GM23338 (cell line): ENCODE data around the gene AURKAIP1. TPM values are rescaled to one million over a fixed set of nuclear protein-coding genes. Genes with fewer than 3 reads are reported as not detected.

Source experiments
- ATAC-seq: fragments of 200-7000 bp; cut with Tn5 transposase; 3 replicates; pipeline ENCODE4 v1.9.1; 2020
- DNase-seq: peaks from one replicate; pipeline ENCODE4 v3.0.0-alpha.2; 2015; ENCODE audit warnings: low spot score
- H2AFZ ChIP-seq: fragments of 200-600 bp; sonication (generic); 2 replicates; pipeline ENCODE4 v1.8.0; 2016; ENCODE audit warnings: antibody characterized with exemption, mild to moderate bottlenecking, moderate library complexity
- H3F3A ChIP-seq: fragments of 200-600 bp; sonication (generic); replicated peaks from 2 replicates; pipeline ENCODE4 v1.8.0; 2017; ENCODE audit warnings: antibody characterized with exemption, mixed run types, low read depth
- H3K27ac ChIP-seq: fragments of 200-600 bp; sonication (generic); 2 replicates; pipeline ENCODE4 v1.6.1; 2016; ENCODE audit warnings: low read depth
- H3K27me3 ChIP-seq: fragments of 200-600 bp; sonication (generic); 2 replicates; pipeline ENCODE4 v1.8.0; 2016; ENCODE audit warnings: mild to moderate bottlenecking, mixed run types, moderate library complexity; ENCODE audit not compliant: insufficient read depth
- H3K36me3 ChIP-seq: fragments of 200-600 bp; sonication (generic); 2 replicates; pipeline ENCODE4 v1.8.0; 2016; ENCODE audit warnings: mild to moderate bottlenecking; ENCODE audit not compliant: insufficient read depth
- H3K4me1 ChIP-seq: fragments of 200-600 bp; sonication (generic); 2 replicates; pipeline ENCODE4 v1.8.0; 2016; ENCODE audit warnings: mild to moderate bottlenecking, moderate library complexity; ENCODE audit not compliant: insufficient read depth
- H3K4me2 ChIP-seq: fragments of 200-600 bp; sonication (generic); 2 replicates; pipeline ENCODE4 v1.7.1; 2017; ENCODE audit warnings: mixed run types
- H3K4me3 ChIP-seq: fragments of 200-600 bp; sonication (generic); 2 replicates; pipeline ENCODE4 v1.6.1; 2016; ENCODE audit warnings: mixed run types
- H3K79me2 ChIP-seq: fragments of 200-600 bp; sonication (generic); replicated peaks from 2 replicates; pipeline ENCODE4 v1.8.0; 2017; ENCODE audit warnings: mild to moderate bottlenecking; ENCODE audit not compliant: insufficient read depth
- H3K9me2 ChIP-seq: fragments of 200-600 bp; sonication (generic); 2 replicates; pipeline ENCODE4 v1.8.0; 2017; ENCODE audit not compliant: insufficient read depth
- H4K20me1 ChIP-seq: fragments of 200-600 bp; sonication (generic); replicated peaks from 2 replicates; pipeline ENCODE4 v1.8.0; 2017; ENCODE audit warnings: mild to moderate bottlenecking; ENCODE audit not compliant: insufficient read depth
- H3K27ac Mint-ChIP-seq: 2 replicates; pipeline ENCODE4 v1.8.0; 2020; ENCODE audit warnings: inconsistent platforms, mild to moderate bottlenecking, moderate library complexity, mixed read lengths
- H3K27me3 Mint-ChIP-seq: 3 replicates; pipeline ENCODE4 v1.8.0; 2022; ENCODE audit warnings: low read depth, mild to moderate bottlenecking, moderate library complexity, mixed read lengths, inconsistent platforms; ENCODE audit not compliant: insufficient read depth, poor library complexity
- H3K36me3 Mint-ChIP-seq: 3 replicates; pipeline ENCODE4 v1.8.0; 2021; ENCODE audit warnings: low read depth, mild to moderate bottlenecking, inconsistent platforms, moderate library complexity, mixed read lengths
- H3K4me1 Mint-ChIP-seq: 3 replicates; pipeline ENCODE4 v1.8.0; 2020; ENCODE audit warnings: mild to moderate bottlenecking, inconsistent platforms, mixed read lengths
- H3K4me3 Mint-ChIP-seq: 3 replicates; pipeline ENCODE4 v1.8.0; 2021; ENCODE audit warnings: moderate library complexity, mild to moderate bottlenecking, inconsistent platforms, mixed read lengths
- H3K9me3 Mint-ChIP-seq: 3 replicates; pipeline ENCODE4 v1.8.0; 2020; ENCODE audit warnings: moderate library complexity, mild to moderate bottlenecking, inconsistent platforms, mixed read lengths
- EZH2 ChIP-seq: fragments of 200-600 bp; sonication (generic); IDR thresholded peaks from one replicate; pipeline ENCODE4 v1.8.0; 2017; ENCODE audit warnings: antibody characterized with exemption, mild to moderate bottlenecking, low read depth; ENCODE audit not compliant: unreplicated experiment
- ZNF462 ChIP-seq: fragments of 250-450 bp; sonication (Bioruptor Pico); IDR thresholded peaks from 2 replicates; pipeline ENCODE4 v1.5.0; 2020; ENCODE audit warnings: mild to moderate bottlenecking, moderate library complexity
- polyA plus RNA-seq: library from polyadenylated mRNA; unstranded; fragments of >200 nt; fragmentation: Nextera tagmentation; extraction: Ambion mirVana; gene quantifications from 2 replicates; pipeline ENCODE4 v1.2.1, GENCODE V29; 2016
- total RNA-seq: library from RNA; depleted of rRNA; stranded (reverse); fragments of >200 nt; shearing (Covaris generic); gene quantifications from 2 replicates; pipeline ENCODE4 v1.2.3, GENCODE V29; 2014
- TF ChIP-seq, protein P1 (sequence below), 2 experiments: fragments of 200-600 bp in 1 of 2; sonication (generic) in 1 of 2; conservative IDR thresholded peaks; 2 replicates each; pipeline versions ENCODE4 v1.5.1 to v1.6.1; 2016 to 2017; ENCODE audit warnings: antibody characterized with exemption in 2 of 2, low read depth in 2 of 2, mild to moderate bottlenecking in 2 of 2, moderate library complexity in 1 of 2

AURKAIP1 gene
- total and polyA plus RNA-seq, 2 experiments from 2014 or later: 167 to 355 TPM

DNA sequence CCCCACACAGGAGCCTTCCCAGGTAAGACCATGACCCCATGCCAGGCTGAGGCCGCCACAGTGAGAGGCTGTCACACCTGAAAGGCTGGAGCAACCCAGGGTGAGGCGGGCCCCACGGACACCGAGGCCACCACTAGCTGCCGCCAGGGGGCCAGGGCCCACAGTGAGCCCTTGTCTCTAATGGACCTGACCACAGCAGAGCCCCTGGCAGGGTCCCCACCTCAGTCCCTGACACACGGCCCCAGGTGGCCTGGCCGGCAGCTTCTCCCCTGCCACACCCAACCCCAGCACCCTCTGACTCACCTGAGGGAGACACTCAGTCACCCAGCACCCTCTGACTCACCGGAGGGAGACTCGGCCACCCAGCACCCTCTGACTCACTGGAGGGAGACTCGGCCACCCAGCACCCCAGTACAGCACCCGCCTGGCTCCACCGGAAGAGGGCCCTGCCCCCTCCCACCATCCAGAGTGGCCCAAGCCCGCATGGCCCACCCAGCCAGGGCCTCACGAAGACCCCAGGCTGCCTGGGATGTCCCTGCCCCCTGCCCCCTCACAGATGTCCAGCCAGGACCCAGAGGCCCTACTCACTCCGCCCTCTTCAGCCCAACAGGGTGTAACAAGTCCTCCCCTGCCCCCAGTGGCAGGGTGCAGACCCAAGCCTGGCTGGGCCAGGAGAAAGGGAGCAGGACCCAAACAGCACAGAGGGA is 30.2 kb downstream of the AURKAIP1 start:
- no peaks in the 10 kb centered on the region; the same call in 2 of the 3 replicates for H3K9me3 Mint-ChIP-seq
- no peak overlapping the region for H3K4me3 Mint-ChIP-seq
- peaks cover 15% of the 10 kb centered on the region for H3F3A ChIP-seq
- H3K27me3 Mint-ChIP-seq: peaks cover 9% of the 10 kb centered on the region
- H3K79me2 ChIP-seq: peaks cover 14% of the 10 kb centered on the region
- H2AFZ ChIP-seq: no peak overlapping the region
- H4K20me1 ChIP-seq: peaks cover 3% of the 10 kb centered on the region
- H3K27me3 ChIP-seq: no peaks in the 10 kb centered on the region
- no peak for TF ChIP-seq EZH2
- no peak for TF ChIP-seq ZNF462 (CRISPR knock-in tag)
- TF ChIP-seq, protein P1, sequence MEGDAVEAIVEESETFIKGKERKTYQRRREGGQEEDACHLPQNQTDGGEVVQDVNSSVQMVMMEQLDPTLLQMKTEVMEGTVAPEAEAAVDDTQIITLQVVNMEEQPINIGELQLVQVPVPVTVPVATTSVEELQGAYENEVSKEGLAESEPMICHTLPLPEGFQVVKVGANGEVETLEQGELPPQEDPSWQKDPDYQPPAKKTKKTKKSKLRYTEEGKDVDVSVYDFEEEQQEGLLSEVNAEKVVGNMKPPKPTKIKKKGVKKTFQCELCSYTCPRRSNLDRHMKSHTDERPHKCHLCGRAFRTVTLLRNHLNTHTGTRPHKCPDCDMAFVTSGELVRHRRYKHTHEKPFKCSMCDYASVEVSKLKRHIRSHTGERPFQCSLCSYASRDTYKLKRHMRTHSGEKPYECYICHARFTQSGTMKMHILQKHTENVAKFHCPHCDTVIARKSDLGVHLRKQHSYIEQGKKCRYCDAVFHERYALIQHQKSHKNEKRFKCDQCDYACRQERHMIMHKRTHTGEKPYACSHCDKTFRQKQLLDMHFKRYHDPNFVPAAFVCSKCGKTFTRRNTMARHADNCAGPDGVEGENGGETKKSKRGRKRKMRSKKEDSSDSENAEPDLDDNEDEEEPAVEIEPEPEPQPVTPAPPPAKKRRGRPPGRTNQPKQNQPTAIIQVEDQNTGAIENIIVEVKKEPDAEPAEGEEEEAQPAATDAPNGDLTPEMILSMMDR (conservative IDR thresholded peaks at IDR 0.05; ENCODE audit: low read depth in 2 of 2): peak; percentile 40 to 59
- H3K36me3 Mint-ChIP-seq: peaks cover 18% of the 10 kb centered on the region
- no peak overlapping the region for H3K27ac Mint-ChIP-seq
- no peak overlapping the region for H3K27ac ChIP-seq
- ATAC-seq (peak; percentile 31), DNase-seq (no peak)
- H3K4me1 Mint-ChIP-seq: peaks cover 13% of the 10 kb centered on the region
- H3K9me2 ChIP-seq: no peaks in the 10 kb centered on the region
- no peak overlapping the region for H3K4me3 ChIP-seq
- no peaks in the 10 kb centered on the region for H3K36me3 ChIP-seq
- H3K4me2 ChIP-seq: no peak overlapping the region
- H3K4me1 ChIP-seq: peaks cover 7% of the 10 kb centered on the region; the same call in 1 of the 2 replicates
